Endothelial cell of umbilical vein (primary cell): ENCODE measurements around the gene SDC4. TPM values are rescaled to one million over a fixed set of nuclear protein-coding genes. Genes with fewer than 3 reads are reported as not detected.

ENCODE experiments used
- BruUV-seq: library from RNA; stranded (reverse); fragments of 400-500 nt; replicated peaks from 2 replicates; lab custom pipeline; 2021; lab: Mats Ljungman, UMichigan
- CTCF ChIA-PET: fragments of 300-600, 350-600 bp; sonication (Branson Sonifier 250); formaldehyde crosslinking; loops from one replicate; lab custom pipeline; 2021; ENCODE audit warnings: antibody characterized with exemption, inconsistent platforms; lab: Charles Lee
- POLR2A ChIA-PET: fragments of 300-600, 350-600 bp; sonication (Branson Sonifier 250); formaldehyde crosslinking; loops from one replicate; lab custom pipeline; 2021; ENCODE audit warnings: antibody characterized with exemption, inconsistent platforms; lab: Charles Lee
- DNase-seq: peaks from one replicate; pipeline ENCODE4 v3.0.0-alpha.2; 2011; ENCODE audit warnings: low read depth, low spot score
- FAIRE-seq: peaks from 2 replicates; lab custom pipeline; 2011; peaks lifted over from hg19 to GRCh38; lab: Jason Lieb, UNC
- H2AFZ ChIP-seq: 2 replicates; pipeline ENCODE4 v1.6.0; 2012; ENCODE audit warnings: low read depth, low read length, control low read depth, inconsistent platforms
- H3K27ac ChIP-seq: 2 replicates; pipeline ENCODE4 v1.5.1; 2011; ENCODE audit warnings: low read depth, mild to moderate bottlenecking, control low read depth, low read length, moderate library complexity; ENCODE audit not compliant: insufficient read depth
- H3K27me3 ChIP-seq, 2 experiments: 2 replicates each; pipeline versions ENCODE4 v1.6.0 to v1.6.1; 2011; ENCODE audit warnings: low read length in 2 of 2, mixed read lengths in 1 of 2; ENCODE audit not compliant: control insufficient read depth in 2 of 2, insufficient read depth in 2 of 2
- H3K36me3 ChIP-seq, 2 experiments: 2 replicates in 1 of 2; 3 replicates in 1 of 2; pipeline ENCODE4 v1.5.1; 2011; ENCODE audit warnings: low read length in 2 of 2, mild to moderate bottlenecking in 1 of 2, moderate library complexity in 1 of 2; ENCODE audit not compliant: control insufficient read depth in 2 of 2, insufficient read depth in 2 of 2; ENCODE audit errors: extremely low read depth in 1 of 2
- H3K4me1 ChIP-seq: 3 replicates; pipeline ENCODE4 v1.5.1; 2011; ENCODE audit warnings: mild to moderate bottlenecking, low read length; ENCODE audit not compliant: control insufficient read depth, insufficient read depth; ENCODE audit errors: extremely low read depth
- H3K4me2 ChIP-seq: 2 replicates; pipeline ENCODE4 v1.6.1; 2011; ENCODE audit warnings: low read length, control low read depth, mixed read lengths; ENCODE audit not compliant: insufficient read depth
- H3K4me3 ChIP-seq, 3 experiments: fragments of 200-600 bp in 1 of 3; sonication (generic), shearing (Covaris generic) in 1 of 3; replicated peaks in 1 of 3; 2 replicates each; pipeline ENCODE4 v1.5.1; 2011 to 2016; ENCODE audit warnings: control low read depth in 3 of 3, low read length in 3 of 3, mild to moderate bottlenecking in 2 of 3, inconsistent platforms in 1 of 3, low read depth in 1 of 3, moderate library complexity in 1 of 3; ENCODE audit not compliant: insufficient read depth in 1 of 3
- H3K79me2 ChIP-seq: 2 replicates; pipeline ENCODE4 v1.6.0; 2012; ENCODE audit warnings: low read length, inconsistent platforms; ENCODE audit not compliant: control insufficient read depth, insufficient read depth
- H3K9ac ChIP-seq: replicated peaks from 2 replicates; pipeline ENCODE3; 2011; ENCODE audit warnings: low read length, control low read depth; ENCODE audit not compliant: insufficient read depth; ENCODE audit errors: extremely low read depth
- H3K9me1 ChIP-seq: replicated peaks from 3 replicates; pipeline ENCODE4 v1.6.0; 2011; ENCODE audit warnings: mild to moderate bottlenecking, low read length; ENCODE audit not compliant: control insufficient read depth, insufficient read depth; ENCODE audit errors: extremely low read depth
- H3K9me3 ChIP-seq: replicated peaks from 2 replicates; pipeline ENCODE4 v1.5.1; 2012; ENCODE audit warnings: low read length, inconsistent platforms; ENCODE audit not compliant: control insufficient read depth, insufficient read depth
- H4K20me1 ChIP-seq: replicated peaks from 2 replicates; pipeline ENCODE3; 2011; ENCODE audit warnings: mild to moderate bottlenecking, low read length; ENCODE audit not compliant: control insufficient read depth, insufficient read depth; ENCODE audit errors: extremely low read depth
- EZH2 ChIP-seq: IDR thresholded peaks from 2 replicates; pipeline ENCODE4 v1.6.1; 2012; ENCODE audit warnings: borderline replicate concordance, low read depth, mild to moderate bottlenecking, moderate library complexity, low read length, inconsistent platforms; ENCODE audit not compliant: severe bottlenecking
- FOS ChIP-seq: IDR thresholded peaks from 2 replicates; pipeline ENCODE4 v1.6.1; 2011; ENCODE audit warnings: mild to moderate bottlenecking, low read length, moderate library complexity, borderline replicate concordance; ENCODE audit not compliant: insufficient read depth
- dilution Hi-C: fragments of 300-500 bp; cut with MboI; formaldehyde crosslinking; loops from one replicate; pipeline ENCODE4 v1.15.0; 2019; ENCODE audit warnings: low sequenced_read_pairs; ENCODE audit not compliant: extremely low pct_ligation_motif_present
- intact Hi-C: fragments of 100-400 bp; cut with micrococcal nuclease; formaldehyde crosslinking; loops from one replicate; pipeline ENCODE4 v1.10.0; 2022
- polyA plus RNA-seq, 4 experiments: library from polyadenylated mRNA; depleted of rRNA in 3 of 4; stranded (reverse) in 3 of 4; unstranded in 1 of 4; fragments of >200 nt; gene quantifications; 2 replicates each; pipeline versions ENCODE4 v1.2.1 to v1.2.3, GENCODE V29; 2011 to 2012; ENCODE audit warnings: missing spikeins in 1 of 4
- total RNA-seq: library from RNA; stranded (reverse); gene quantifications from 2 replicates; pipeline ENCODE4 v1.2.3, GENCODE V29; 2021
- TF ChIP-seq, protein P1 (sequence below): IDR thresholded peaks from 2 replicates; pipeline ENCODE4 v1.6.1; 2011; ENCODE audit not compliant: insufficient read depth, insufficient read length

The SDC4 gene
- total and polyA plus RNA-seq, 2 donors (not counting 3 experiments of a cell fraction or from before 2014, with no cell fraction given): 26.3 to 32.0 TPM

DNA sequence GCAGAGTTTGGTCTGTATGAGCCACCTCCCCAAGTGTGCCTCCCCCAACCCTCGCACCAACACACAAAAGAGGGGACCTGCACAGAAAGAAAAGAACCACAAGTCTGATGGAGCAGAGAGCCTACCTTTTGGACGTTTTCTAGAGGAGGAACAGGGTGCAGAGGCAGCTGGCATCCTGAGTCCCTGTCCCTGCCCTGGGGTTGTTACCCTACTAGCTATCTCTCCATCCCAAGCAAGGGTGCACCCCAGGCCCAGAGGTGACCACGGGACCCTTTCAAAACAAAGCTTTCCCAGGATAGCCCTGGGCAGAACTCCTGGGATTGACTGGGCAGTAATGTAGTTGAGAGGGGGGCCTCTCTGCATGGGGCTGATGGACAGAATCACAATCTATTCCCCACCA, 30.4 kb downstream of the SDC4 start:
- H3K9me1 ChIP-seq: no peaks in the 10 kb centered on the region
- peaks cover 20 to 24% of the 10 kb centered on the region in 2 experiments for H3K27me3 ChIP-seq
- TF ChIP-seq FOS: no peak
- TF ChIP-seq, protein P1, sequence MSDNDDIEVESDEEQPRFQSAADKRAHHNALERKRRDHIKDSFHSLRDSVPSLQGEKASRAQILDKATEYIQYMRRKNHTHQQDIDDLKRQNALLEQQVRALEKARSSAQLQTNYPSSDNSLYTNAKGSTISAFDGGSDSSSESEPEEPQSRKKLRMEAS: no peak
- H3K9ac ChIP-seq: no peak overlapping the region
- ChIA-PET CTCF (interaction anchor here (0.8 to 15.2 kb wide), 15 partner anchors 9 to 452 kb away, joined by 3 to 389 read pairs (median 5); partner anchors contain the start of gene SYS1), POLR2A (no interaction called here)
- FAIRE-seq: no peak
- no peak overlapping the region for H3K27ac ChIP-seq
- no peaks in the 10 kb centered on the region for H3K36me3 ChIP-seq
- H3K4me1 ChIP-seq: no peaks in the 10 kb centered on the region
- no TSS peak for BruUV-seq
- dilution Hi-C loops: no loop called here
- H3K79me2 ChIP-seq: no peaks in the 10 kb centered on the region
- intact Hi-C loops: no loop called here
- no peaks in the 10 kb centered on the region for H3K9me3 ChIP-seq
- no peak overlapping the region for H3K4me3 ChIP-seq
- no peak overlapping the region for H3K4me2 ChIP-seq
- no peaks in the 10 kb centered on the region for H4K20me1 ChIP-seq
- no peak for DNase-seq
- H2AFZ ChIP-seq: no peak overlapping the region

DNA sequence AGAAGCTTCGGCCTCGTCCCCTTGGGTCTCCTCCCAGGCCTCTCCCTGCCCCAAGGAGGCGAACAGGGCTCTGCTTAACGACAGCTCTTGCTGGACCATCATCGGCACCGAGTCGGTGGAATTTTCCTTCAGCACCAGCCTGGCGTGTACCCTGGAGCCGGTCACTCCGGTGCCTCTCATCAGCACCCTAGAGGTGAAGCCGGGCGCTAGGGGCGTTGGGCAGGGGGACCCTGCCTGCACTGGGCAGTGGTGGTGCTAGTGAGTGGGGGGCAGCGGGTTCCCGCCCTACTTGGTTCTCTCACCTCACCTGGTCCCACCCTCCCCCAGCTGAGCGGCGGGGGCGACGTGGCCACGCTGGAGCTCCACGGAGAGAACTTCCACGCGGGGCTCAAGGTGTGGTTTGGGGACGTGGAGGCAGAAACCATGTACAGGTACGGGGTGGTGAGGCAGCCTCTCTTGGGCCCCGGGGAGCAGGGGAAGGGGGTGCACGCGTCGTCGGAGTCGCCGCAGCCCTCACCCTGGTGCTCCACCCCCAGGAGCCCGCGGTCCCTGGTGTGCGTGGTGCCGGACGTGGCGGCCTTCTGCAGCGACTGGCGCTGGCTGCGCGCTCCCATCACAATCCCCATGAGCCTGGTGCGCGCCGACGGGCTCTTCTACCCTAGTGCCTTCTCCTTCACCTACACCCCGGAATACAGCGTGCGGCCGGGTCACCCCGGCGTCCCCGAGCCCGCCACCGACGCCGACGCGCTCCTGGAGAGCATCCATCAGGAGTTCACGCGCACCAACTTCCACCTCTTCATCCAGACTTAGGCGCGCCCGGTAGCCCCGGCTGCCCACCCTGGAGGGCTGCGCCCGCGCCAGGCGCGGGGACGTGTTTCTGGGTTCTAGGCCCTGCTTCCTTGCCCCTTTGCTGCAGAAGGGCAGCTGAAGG, 31.8 kb downstream of the SDC4 start:
- POLR2A ChIA-PET: no interaction called here

More for the DNA sequence above, 31.8 kb downstream of the SDC4 start:
- TF ChIP-seq EZH2: peak; percentile 54
- TF ChIP-seq, protein P1: no peak
- CTCF ChIA-PET: interaction anchor here (1.0 to 15.2 kb wide), 9 partner anchors 22 to 455 kb away, joined by 3 to 389 read pairs (median 10); partner anchors contain the start of gene SYS1
- H3K27ac ChIP-seq: no peak overlapping the region
- BruUV-seq: no TSS peak
- no peaks in the 10 kb centered on the region for H3K79me2 ChIP-seq
- FAIRE-seq: no peak
- H3K27me3 ChIP-seq: peaks cover 23 to 24% of the 10 kb centered on the region in 2 experiments
- dilution Hi-C loops: no loop called here
- no peaks in the 10 kb centered on the region for H3K9me3 ChIP-seq
- no peak overlapping the region for H3K9ac ChIP-seq
- no peaks in the 10 kb centered on the region for H3K4me1 ChIP-seq
- no peak overlapping the region for H3K4me2 ChIP-seq
- no peaks in the 10 kb centered on the region for H3K36me3 ChIP-seq
- DNase-seq: no peak
- no peaks in the 10 kb centered on the region for H3K9me1 ChIP-seq
- H3K4me3 ChIP-seq: no peak overlapping the region
- intact Hi-C loops: no loop called here
- H4K20me1 ChIP-seq: no peaks in the 10 kb centered on the region
- no peak overlapping the region for H2AFZ ChIP-seq
